CD4-positive, alpha-beta T cell treated with Interferon alpha-2 for 1 hour (primary cell): Measurements from ENCODE around the gene UBE2U.
"Not testable (repeated sequence)": the region's sequence is repeated elsewhere in the genome, so short reads cannot be mapped to it uniquely, and the experiment has no call there.

Experiments used
- DNase-seq, 2 donors: peaks; one replicate each; pipeline ENCODE4 v3.0.0-alpha.2; 2020 to 2022

The UBE2U gene

GRCh38 chr1:64194168-64195080 lies 9.0 kb upstream of the UBE2U start:
- DNase-seq = no peak

- no peak for DNase-seq
These were observed 8.4 kb upstream of the UBE2U start for GRCh38 chr1:64195081-64195395.

GRCh38 chr1:64196074-64196870 lies 7.2 kb upstream of the UBE2U start:
- DNase-seq = no peak

GRCh38 chr1:64197076-64197475 lies 6.3 kb upstream of the UBE2U start:
- no peak for DNase-seq

GRCh38 chr1:64199154-64199553 lies 4.3 kb upstream of the UBE2U start:
- DNase-seq = no peak

- DNase-seq = no peak
These were observed 3.4 kb upstream of the UBE2U start for GRCh38 chr1:64200064-64200463.

- no peak for DNase-seq
These were observed 5.8 kb downstream of the UBE2U start for GRCh38 chr1:64209221-64209620.

- no peak for DNase-seq
These were observed 8.6 kb downstream of the UBE2U start for GRCh38 chr1:64212031-64212430.

GRCh38 chr1:64215576-64215975 lies 12.2 kb downstream of the UBE2U start:
- DNase-seq = no peak

GRCh38 chr1:64220241-64220640 lies 16.8 kb downstream of the UBE2U start:
- no peak for DNase-seq

- DNase-seq = no peak
These were observed 20.1 kb downstream of the UBE2U start for GRCh38 chr1:64223329-64224151.

- not testable (repeated sequence) for DNase-seq
These were observed 20.8 kb downstream of the UBE2U start for GRCh38 chr1:64224236-64224635.

GRCh38 chr1:64228167-64228957 lies 24.9 kb downstream of the UBE2U start:
- no peak for DNase-seq

GRCh38 chr1:64229307-64229706 lies 25.9 kb downstream of the UBE2U start:
- no peak for DNase-seq

GRCh38 chr1:64231153-64231552 lies 27.7 kb downstream of the UBE2U start:
- DNase-seq = no peak

GRCh38 chr1:64231654-64232053 lies 28.2 kb downstream of the UBE2U start:
- DNase-seq = no peak

GRCh38 chr1:64234714-64235113 lies 31.3 kb downstream of the UBE2U start:
- DNase-seq = no peak

GRCh38 chr1:64235181-64235580 lies 31.8 kb downstream of the UBE2U start:
- DNase-seq = no peak

GRCh38 chr1:64235910-64236309 lies 32.5 kb downstream of the UBE2U start:
- no peak for DNase-seq

- DNase-seq = no peak
These were observed 33.1 kb downstream of the UBE2U start for GRCh38 chr1:64236541-64236954.

GRCh38 chr1:64239519-64239918 lies 36.1 kb downstream of the UBE2U start:
- not testable (repeated sequence) for DNase-seq

- DNase-seq = no peak
These were observed 36.8 kb downstream of the UBE2U start for GRCh38 chr1:64240206-64240605.
